SK-N-SH treated with all-trans-retinoic acid at 6 μM for 48 hours (cell line): ENCODE measurements around the gene ATRAID.

ENCODE experiments used
- ATAC-seq: fragments of 200-7000 bp; cut with Tn5 transposase; 3 replicates; pipeline ENCODE4 v1.9.1; 2020; ENCODE audit warnings: mild to moderate bottlenecking, moderate library complexity
- ARNTL ChIP-seq: fragments of 450-650 bp; formaldehyde crosslinking; IDR thresholded peaks from 2 replicates; pipeline ENCODE4 v1.5.0; 2020; ENCODE audit warnings: low read depth, mild to moderate bottlenecking, moderate library complexity, borderline replicate concordance
- BACH2 ChIP-seq: fragments of 250-450 bp; sonication (Bioruptor Pico); IDR thresholded peaks from 2 replicates; pipeline ENCODE4 v1.9.0; 2021; ENCODE audit warnings: mild to moderate bottlenecking, borderline replicate concordance
- CREB5 ChIP-seq: fragments of 250-450 bp; sonication (Bioruptor Pico); IDR thresholded peaks from 2 replicates; pipeline ENCODE4 v1.5.1; 2020; ENCODE audit warnings: low read depth, mild to moderate bottlenecking, moderate library complexity
- CSDC2 ChIP-seq: fragments of 250-450 bp; sonication (Bioruptor Pico); IDR thresholded peaks from 2 replicates; pipeline ENCODE4 v1.5.0; 2020; ENCODE audit warnings: mild to moderate bottlenecking, moderate library complexity
- CSRNP3 ChIP-seq: fragments of 250-450 bp; sonication (Bioruptor Pico); IDR thresholded peaks from 2 replicates; pipeline ENCODE4 v1.5.1; 2021; ENCODE audit warnings: mild to moderate bottlenecking, moderate library complexity
- ESRRG ChIP-seq: fragments of 250-450 bp; sonication (Bioruptor Pico); IDR thresholded peaks from 2 replicates; pipeline ENCODE4 v1.6.1; 2021; ENCODE audit warnings: mild to moderate bottlenecking
- GLIS3 ChIP-seq: fragments of 250-450 bp; sonication (Bioruptor Pico); IDR thresholded peaks from 2 replicates; pipeline ENCODE4 v1.5.0; 2020; ENCODE audit warnings: mild to moderate bottlenecking, moderate library complexity
- ISL1 ChIP-seq: fragments of 250-450 bp; sonication (Bioruptor Pico); IDR thresholded peaks from 2 replicates; pipeline ENCODE4 v2.1.2; 2022; ENCODE audit warnings: mild to moderate bottlenecking, moderate library complexity
- OSR1 ChIP-seq: fragments of 250-450 bp; sonication (Bioruptor Pico); IDR thresholded peaks from 2 replicates; pipeline ENCODE4 v1.8.0; 2022; ENCODE audit warnings: moderate library complexity, mild to moderate bottlenecking, inconsistent platforms
- POU6F1 ChIP-seq: fragments of 250-450 bp; sonication (Bioruptor Pico); IDR thresholded peaks from 2 replicates; pipeline ENCODE4 v1.8.0; 2021; ENCODE audit warnings: low read depth, mild to moderate bottlenecking, moderate library complexity, borderline replicate concordance
- PPARA ChIP-seq: fragments of 250-450 bp; sonication (Bioruptor Pico); IDR thresholded peaks from 2 replicates; pipeline ENCODE4 v1.5.0; 2020; ENCODE audit warnings: mild to moderate bottlenecking, borderline replicate concordance
- RARB ChIP-seq: fragments of 250-450 bp; sonication (Bioruptor Pico); IDR thresholded peaks from 2 replicates; pipeline ENCODE4 v1.8.0; 2021; ENCODE audit warnings: mild to moderate bottlenecking, moderate library complexity
- SNAI2 ChIP-seq: fragments of 250-450 bp; sonication (Bioruptor Pico); IDR thresholded peaks from 2 replicates; pipeline ENCODE4 v1.5.0; 2020; ENCODE audit warnings: mild to moderate bottlenecking, moderate library complexity
- TCF4 ChIP-seq: fragments of 250-450 bp; sonication (Bioruptor Pico); IDR thresholded peaks from 2 replicates; pipeline ENCODE4 v1.8.0; 2021; ENCODE audit warnings: mild to moderate bottlenecking, moderate library complexity, borderline replicate concordance
- TOX ChIP-seq: fragments of 250-450 bp; sonication (Bioruptor Pico); IDR thresholded peaks from 2 replicates; pipeline ENCODE4 v1.8.0; 2021; ENCODE audit warnings: mild to moderate bottlenecking, moderate library complexity, borderline replicate concordance
- ZC3H10 ChIP-seq: fragments of 250-450 bp; sonication (Bioruptor Pico); IDR thresholded peaks from 2 replicates; pipeline ENCODE4 v1.5.1; 2021; ENCODE audit warnings: mild to moderate bottlenecking, moderate library complexity
- ZFP3 ChIP-seq: fragments of 250-450 bp; sonication (Bioruptor Pico); IDR thresholded peaks from 2 replicates; pipeline ENCODE4 v1.5.0; 2020; ENCODE audit warnings: mild to moderate bottlenecking, moderate library complexity
- ZFP30 ChIP-seq: fragments of 450-650 bp; formaldehyde crosslinking; IDR thresholded peaks from 2 replicates; pipeline ENCODE4 v1.5.0; 2022; ENCODE audit warnings: mild to moderate bottlenecking, moderate library complexity
- ZNF565 ChIP-seq: fragments of 450-650 bp; formaldehyde crosslinking; conservative IDR thresholded peaks from 2 replicates; pipeline ENCODE4 v1.5.0; 2020; ENCODE audit warnings: low read depth, mild to moderate bottlenecking, moderate library complexity
- ZNF70 ChIP-seq: fragments of 450-650 bp; formaldehyde crosslinking; IDR thresholded peaks from 2 replicates; pipeline ENCODE4 v1.5.0; 2020; ENCODE audit warnings: mild to moderate bottlenecking, moderate library complexity
- ZNF8 ChIP-seq: fragments of 450-650 bp; formaldehyde crosslinking; IDR thresholded peaks from 2 replicates; pipeline ENCODE4 v1.5.0; 2020; ENCODE audit warnings: mild to moderate bottlenecking, moderate library complexity
- TF ChIP-seq, protein P1 (sequence below): fragments of 250-450 bp; sonication (Bioruptor Pico); IDR thresholded peaks from 2 replicates; pipeline ENCODE4 v1.8.0; 2020; ENCODE audit warnings: mild to moderate bottlenecking, moderate library complexity, borderline replicate concordance
- TF ChIP-seq, protein P2 (sequence below): fragments of 250-450 bp; sonication (Bioruptor Pico); IDR thresholded peaks from 2 replicates; pipeline ENCODE4 v1.5.0; 2020; ENCODE audit warnings: mild to moderate bottlenecking, moderate library complexity

Gene ATRAID

DNA sequence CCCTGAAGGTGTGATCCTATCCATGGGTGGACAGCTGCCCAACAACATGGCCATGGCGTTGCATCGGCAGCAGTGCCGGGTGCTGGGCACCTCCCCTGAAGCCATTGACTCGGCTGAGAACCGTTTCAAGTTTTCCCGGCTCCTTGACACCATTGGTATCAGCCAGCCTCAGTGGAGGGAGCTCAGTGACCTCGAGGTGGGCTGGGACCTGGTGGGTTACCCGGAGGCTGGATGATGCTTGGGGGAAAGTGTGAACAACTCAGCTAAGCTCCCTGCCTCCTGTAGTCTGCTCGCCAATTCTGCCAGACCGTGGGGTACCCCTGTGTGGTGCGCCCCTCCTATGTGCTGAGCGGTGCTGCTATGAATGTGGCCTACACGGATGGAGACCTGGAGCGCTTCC lies 21.5 kb downstream of the ATRAID start:
- TF ChIP-seq ZC3H10: no peak
- no peak for TF ChIP-seq SNAI2
- no peak for TF ChIP-seq ZNF70 (CRISPR knock-in tag)
- TF ChIP-seq, protein P1, sequence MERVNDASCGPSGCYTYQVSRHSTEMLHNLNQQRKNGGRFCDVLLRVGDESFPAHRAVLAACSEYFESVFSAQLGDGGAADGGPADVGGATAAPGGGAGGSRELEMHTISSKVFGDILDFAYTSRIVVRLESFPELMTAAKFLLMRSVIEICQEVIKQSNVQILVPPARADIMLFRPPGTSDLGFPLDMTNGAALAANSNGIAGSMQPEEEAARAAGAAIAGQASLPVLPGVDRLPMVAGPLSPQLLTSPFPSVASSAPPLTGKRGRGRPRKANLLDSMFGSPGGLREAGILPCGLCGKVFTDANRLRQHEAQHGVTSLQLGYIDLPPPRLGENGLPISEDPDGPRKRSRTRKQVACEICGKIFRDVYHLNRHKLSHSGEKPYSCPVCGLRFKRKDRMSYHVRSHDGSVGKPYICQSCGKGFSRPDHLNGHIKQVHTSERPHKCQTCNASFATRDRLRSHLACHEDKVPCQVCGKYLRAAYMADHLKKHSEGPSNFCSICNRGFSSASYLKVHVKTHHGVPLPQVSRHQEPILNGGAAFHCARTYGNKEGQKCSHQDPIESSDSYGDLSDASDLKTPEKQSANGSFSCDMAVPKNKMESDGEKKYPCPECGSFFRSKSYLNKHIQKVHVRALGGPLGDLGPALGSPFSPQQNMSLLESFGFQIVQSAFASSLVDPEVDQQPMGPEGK (CRISPR knock-in tag): no peak
- no peak for TF ChIP-seq ZFP3 (CRISPR knock-in tag)
- TF ChIP-seq TOX: no peak
- TF ChIP-seq POU6F1 (CRISPR knock-in tag): no peak
- no peak for TF ChIP-seq OSR1
- TF ChIP-seq ARNTL: no peak
- TF ChIP-seq ZNF565: no peak
- TF ChIP-seq CSDC2: no peak
- TF ChIP-seq PPARA (CRISPR knock-in tag): no peak
- no peak for TF ChIP-seq TCF4 (CRISPR knock-in tag)
- TF ChIP-seq ZFP30 (CRISPR knock-in tag): no peak
- TF ChIP-seq ISL1 (CRISPR knock-in tag): no peak
- TF ChIP-seq ZNF8 (CRISPR knock-in tag): no peak
- TF ChIP-seq, all 23 proteins: peak for 0
- no peak for ATAC-seq

- ATAC-seq: no peak
- no peak for TF ChIP-seq CSRNP3 (CRISPR knock-in tag)
- TF ChIP-seq TOX: no peak
- TF ChIP-seq ZC3H10: no peak
- TF ChIP-seq RARB: no peak
- TF ChIP-seq POU6F1 (CRISPR knock-in tag): no peak
- no peak for TF ChIP-seq ARNTL
- TF ChIP-seq BACH2 (CRISPR knock-in tag): no peak
- no peak for TF ChIP-seq ESRRG (CRISPR knock-in tag)
- no peak for TF ChIP-seq ISL1 (CRISPR knock-in tag)
- TF ChIP-seq ZFP3 (CRISPR knock-in tag): no peak
- no peak for TF ChIP-seq ZFP30 (CRISPR knock-in tag)
- no peak for TF ChIP-seq ZNF70 (CRISPR knock-in tag)
- no peak for TF ChIP-seq OSR1
- TF ChIP-seq PPARA (CRISPR knock-in tag): no peak
- TF ChIP-seq, protein P2, sequence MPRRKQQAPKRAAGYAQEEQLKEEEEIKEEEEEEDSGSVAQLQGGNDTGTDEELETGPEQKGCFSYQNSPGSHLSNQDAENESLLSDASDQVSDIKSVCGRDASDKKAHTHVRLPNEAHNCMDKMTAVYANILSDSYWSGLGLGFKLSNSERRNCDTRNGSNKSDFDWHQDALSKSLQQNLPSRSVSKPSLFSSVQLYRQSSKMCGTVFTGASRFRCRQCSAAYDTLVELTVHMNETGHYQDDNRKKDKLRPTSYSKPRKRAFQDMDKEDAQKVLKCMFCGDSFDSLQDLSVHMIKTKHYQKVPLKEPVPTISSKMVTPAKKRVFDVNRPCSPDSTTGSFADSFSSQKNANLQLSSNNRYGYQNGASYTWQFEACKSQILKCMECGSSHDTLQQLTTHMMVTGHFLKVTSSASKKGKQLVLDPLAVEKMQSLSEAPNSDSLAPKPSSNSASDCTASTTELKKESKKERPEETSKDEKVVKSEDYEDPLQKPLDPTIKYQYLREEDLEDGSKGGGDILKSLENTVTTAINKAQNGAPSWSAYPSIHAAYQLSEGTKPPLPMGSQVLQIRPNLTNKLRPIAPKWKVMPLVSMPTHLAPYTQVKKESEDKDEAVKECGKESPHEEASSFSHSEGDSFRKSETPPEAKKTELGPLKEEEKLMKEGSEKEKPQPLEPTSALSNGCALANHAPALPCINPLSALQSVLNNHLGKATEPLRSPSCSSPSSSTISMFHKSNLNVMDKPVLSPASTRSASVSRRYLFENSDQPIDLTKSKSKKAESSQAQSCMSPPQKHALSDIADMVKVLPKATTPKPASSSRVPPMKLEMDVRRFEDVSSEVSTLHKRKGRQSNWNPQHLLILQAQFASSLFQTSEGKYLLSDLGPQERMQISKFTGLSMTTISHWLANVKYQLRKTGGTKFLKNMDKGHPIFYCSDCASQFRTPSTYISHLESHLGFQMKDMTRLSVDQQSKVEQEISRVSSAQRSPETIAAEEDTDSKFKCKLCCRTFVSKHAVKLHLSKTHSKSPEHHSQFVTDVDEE (CRISPR knock-in tag): no peak
Observed at GRCh38 chr2:27236136-27236535, 24.3 kb downstream of the ATRAID start.

DNA sequence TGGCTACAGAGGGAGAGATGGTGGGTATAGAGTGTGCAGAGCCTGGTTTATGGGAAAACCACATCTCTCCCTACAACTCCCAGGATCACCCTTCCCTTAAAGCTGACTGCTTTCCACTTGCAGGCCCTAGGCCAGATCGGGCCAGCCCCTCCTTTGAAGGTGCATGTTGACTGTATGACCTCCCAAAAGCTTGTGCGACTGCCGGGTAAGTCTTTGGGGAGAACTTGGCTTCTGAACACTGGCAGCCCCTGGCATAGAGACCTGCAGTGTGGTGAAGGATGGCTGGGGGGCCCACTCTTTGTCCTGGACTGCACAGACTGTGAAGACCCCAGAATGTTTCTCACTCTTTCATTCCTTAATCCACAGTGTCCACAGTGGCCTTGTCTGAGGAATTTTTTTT lies 24.8 kb downstream of the ATRAID start:
- no peak for ATAC-seq
- TF ChIP-seq GLIS3 (CRISPR knock-in tag) (no peak), ZNF8 (CRISPR knock-in tag) (no peak), BACH2 (CRISPR knock-in tag) (no peak), ISL1 (CRISPR knock-in tag) (no peak), TCF4 (CRISPR knock-in tag) (no peak), ZFP30 (CRISPR knock-in tag) (no peak), ZNF565 (no peak), CREB5 (CRISPR knock-in tag) (no peak)
- TF ChIP-seq, protein P1 (CRISPR knock-in tag): no peak
- TF ChIP-seq, protein P2 (CRISPR knock-in tag): no peak
